T1000 (cell line): ENCODE data around the gene ARPP21.

Source experiments
- DNase-seq: peaks from one replicate; lab custom pipeline; 2025; ENCODE audit warnings: mixed read lengths; lab: John Stamatoyannopoulos, UW

ARPP21 gene

DNA sequence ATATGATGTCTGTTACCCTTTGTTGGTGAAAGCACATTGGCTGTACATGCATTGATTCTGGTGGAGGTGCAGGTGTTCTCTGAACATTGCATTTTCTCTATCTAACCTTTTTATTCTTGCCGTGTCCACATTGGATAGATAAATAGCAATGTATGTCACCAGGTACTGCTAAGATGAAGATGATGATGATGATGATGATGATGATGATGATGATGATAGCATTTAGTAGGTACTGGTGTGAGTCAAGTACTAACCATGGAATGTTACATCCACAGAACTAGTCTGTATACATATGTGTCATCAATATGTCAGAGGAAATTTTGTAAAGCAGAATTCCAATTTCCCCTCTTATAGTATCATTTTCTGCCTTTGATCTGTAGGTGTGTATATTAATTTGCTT is 36.3 kb downstream of the ARPP21 start:
- DNase-seq = no peak

DNA sequence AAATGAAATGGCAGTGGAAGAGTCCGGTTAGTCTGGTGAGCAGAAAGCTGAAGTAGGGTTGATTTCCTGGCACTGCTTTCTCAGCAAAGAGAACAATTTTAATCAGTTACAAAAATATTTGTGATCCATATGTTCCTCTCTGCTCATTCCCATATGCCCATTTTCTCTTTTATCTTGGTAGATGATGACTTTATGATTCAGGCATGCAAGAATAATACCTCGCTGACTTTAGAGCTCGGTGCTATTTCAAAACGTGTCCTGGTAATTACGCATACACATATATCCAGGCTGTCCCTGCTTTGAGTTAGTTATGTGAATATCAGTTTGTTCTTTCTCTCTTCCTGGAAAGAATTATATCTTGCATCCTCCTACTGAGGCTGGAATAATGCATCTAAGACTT is 38.5 kb downstream of the ARPP21 start:
- DNase-seq = no peak

- no peak for DNase-seq
Measured at GRCh38 chr3:35678643-35679161, 39.4 kb downstream of the ARPP21 start.

DNA sequence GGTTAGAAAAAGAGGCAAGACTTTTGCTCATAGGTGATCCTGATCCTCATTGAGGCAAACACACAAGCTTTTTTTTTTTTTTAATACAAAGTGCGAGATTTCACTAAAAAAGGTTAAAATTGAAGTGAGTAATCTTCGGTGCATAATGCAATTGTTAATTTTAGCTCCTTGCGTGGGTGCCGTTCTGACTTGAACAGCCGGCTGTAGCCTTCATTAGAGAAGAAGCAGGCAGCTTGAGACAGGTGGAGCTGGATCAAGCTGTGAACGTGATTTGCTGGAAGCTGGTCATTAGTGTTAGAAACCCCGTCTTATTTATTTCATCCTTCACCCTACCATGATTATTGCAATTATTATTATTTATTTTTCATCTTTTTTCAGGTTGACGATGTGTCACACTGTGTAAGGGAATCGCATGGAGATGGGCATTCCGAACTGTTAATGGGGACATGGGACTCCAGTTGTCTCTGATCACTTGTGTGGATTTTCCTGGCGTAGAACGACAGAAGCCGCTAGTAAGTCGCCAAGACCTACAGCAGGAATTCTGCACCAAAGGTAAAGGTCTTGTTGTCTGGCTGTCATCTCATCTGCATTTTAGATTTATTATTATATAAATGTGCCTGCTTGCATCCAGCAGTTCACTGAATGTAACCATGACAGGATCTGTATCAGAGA is 40.2 kb downstream of the ARPP21 start:
- no peak for DNase-seq

- DNase-seq = no peak
Measured at GRCh38 chr3:35680866-35681650, 41.7 kb downstream of the ARPP21 start.

- no peak for DNase-seq
Measured at GRCh38 chr3:35685153-35685552, 45.8 kb downstream of the ARPP21 start.

DNA sequence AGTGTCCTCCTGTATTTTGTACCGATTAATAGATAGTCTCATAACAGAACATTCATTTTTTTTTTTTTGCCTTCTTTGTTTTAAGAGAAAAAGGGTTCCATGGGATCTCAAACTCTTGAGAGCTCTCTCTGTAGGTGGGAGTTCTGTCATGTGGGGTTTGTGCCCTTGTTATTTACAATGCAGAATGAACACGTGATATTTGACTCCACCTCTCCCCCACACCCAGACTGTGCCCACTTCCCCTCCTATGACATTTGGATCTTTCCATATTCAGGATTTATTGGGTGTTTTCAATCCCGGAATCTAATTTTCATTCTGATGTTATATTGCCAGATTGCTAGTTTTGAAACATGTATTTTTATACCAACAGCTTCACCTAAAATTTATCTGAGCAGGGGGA is 49.5 kb downstream of the ARPP21 start:
- no peak for DNase-seq

- DNase-seq = no peak
Measured at GRCh38 chr3:35690271-35690670, 50.9 kb downstream of the ARPP21 start.

DNA sequence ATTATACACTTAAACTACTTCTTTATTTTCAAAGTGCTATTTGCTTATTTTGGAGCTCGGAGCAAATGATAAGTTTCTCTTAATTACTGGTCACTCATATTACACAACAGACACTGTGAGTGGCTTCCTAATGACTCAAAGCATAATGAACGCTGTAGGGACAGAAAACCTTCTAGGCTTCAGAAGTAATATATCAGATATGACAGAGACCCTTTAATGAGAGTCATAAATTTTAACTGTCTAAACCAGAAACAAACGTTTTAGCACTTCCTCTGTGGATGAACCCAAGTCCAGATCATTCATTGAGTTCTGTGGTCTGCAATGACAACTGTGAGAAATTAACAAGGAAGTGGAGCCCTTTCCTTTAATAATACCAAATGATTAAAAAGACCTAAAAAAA is 66.6 kb downstream of the ARPP21 start:
- no peak for DNase-seq

- DNase-seq = no peak
Measured at GRCh38 chr3:35707904-35708303, 68.6 kb downstream of the ARPP21 start.

DNA sequence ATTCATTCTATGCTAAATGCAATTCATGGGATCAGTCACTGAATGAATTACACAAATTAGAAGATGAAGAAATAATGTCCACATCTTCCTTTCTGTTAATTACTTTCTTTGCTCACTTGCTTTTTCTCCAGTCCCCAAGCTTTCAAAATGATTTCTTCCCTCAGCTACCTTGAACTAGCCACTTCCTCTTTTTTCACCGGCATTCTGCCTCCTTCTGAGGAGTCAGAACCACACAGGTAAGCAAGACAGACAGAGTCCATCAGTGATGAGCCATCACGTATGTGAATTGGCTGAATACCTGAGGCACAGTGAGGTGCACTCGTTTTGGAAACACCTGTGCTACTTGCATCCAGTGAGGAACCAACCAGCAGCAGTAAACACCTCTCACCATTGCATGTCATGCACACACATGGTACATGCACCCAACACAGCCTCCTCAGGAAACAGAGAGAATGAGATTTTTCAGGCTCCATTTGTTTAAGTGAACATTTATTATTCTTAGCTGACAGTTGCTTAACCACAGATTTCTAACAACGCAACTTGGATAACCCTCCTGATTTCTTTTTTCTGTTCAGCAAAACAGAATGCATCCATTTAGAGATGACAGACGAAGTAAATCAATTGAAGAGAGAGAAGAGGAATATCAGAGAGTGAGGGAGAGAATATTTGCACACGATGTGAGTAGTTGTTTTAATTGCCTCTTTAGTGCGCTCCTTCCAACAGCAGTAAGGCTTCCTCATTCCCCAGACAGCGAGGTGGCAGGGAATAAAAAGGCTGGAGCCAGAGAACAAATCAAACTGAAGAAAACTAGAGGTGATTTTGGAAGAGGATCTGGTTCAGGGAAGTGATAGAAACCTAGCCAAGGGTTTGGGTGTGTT is 69.3 kb downstream of the ARPP21 start:
- no peak for DNase-seq

DNA sequence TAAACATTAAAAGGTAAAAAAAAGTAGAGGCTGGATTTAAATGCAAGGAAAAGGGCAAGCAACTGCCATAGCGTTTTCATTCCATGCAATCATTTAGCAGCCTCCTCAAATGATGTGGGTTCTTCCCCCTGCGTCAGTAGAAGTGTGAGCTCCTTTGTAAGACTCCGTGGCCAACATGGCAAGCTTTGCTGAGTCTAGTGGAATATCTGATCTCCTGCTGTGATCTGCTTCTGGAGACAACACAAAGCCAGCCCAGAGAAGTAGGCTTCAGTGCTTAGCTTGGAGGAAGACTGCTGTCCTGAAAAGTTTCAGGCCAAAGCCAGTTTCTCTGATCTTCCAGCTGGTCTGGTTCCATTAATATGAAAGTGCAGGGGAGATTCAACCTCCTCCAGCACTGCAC is 70.4 kb downstream of the ARPP21 start:
- DNase-seq = no peak

- no peak for DNase-seq
Measured at GRCh38 chr3:35710554-35710953, 71.2 kb downstream of the ARPP21 start.

DNA sequence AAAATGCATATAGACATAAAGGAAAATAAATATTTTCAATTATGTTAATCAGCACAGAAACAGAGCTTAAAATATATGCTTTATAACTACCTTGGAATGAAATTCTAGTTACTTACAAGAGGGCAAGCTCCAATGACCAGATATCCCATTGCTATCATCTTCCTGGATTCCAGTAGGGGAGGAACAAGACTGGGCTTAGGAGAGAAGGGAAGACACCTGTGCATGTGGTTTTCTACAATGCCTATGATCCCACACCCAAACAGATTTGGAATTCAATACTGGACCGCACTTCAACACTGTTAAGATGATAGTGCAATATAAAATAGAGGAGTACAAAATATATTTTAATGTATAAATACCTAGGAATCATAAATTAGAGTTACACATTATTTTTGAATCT is 79.6 kb downstream of the ARPP21 start:
- DNase-seq = no peak

DNA sequence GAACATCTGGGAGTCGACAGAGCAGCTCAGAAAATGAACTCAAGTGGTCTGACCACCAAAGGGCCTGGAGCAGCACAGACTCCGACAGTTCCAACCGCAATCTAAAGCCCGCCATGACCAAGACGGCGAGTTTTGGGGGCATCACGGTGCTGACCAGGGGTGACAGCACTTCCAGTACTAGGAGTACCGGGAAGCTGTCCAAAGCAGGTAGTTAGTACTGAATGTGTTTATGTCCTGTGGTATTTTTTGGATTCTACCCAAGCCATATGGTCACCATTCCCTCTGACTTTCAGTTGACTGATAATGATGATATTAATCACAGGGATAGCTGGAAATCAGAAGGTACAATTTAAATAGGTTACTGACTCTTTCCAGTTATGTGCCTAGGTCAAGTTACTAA is 82.3 kb downstream of the ARPP21 start:
- no peak for DNase-seq

DNA sequence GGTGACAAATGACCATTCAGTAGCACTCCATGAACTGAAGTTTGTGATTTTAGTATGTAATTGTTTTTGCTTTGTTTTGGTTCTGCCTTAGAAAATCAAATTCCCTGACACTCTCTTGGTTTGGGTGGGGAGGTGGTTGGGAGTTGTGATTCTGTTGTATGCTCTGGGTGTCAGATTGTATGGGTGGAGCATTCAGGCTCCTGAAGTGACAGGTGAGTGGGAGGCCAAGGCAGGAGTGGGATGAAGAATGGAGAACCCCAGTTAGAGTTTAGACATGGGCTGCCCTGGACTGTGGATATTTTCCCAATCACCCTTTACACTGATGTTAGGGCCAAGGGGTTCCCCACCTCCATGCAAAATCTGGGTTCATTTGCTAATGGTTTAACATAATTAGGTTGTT is 83.6 kb downstream of the ARPP21 start:
- no peak for DNase-seq

DNA sequence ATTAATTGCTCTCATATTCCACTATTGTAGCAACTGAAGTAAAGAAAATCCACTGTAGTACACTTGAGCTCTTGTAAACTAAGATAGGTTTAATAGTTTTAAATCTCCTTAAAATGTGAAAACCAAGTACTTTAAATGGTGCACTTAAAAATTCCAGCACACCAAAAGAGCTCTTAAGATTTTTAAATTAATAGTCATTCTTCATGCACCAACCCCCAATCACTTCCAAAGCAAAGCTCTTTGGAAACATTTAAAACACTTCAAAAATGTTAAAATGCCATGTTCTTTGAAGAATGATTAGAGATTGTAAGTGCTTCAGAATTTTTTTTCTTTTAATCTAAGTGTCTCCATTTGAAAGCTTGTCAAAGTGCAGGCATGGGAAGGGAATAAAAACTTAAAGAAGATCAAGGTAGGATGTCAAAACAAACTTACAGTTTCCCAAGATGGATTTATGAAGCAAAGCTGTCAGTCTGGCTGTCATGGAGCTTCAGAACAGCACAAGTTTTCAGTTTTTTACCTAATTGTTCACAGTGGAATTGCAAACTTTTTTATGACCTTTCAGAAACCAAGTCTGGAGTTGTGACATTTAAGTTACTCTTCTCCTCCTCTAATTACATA is 84.3 kb downstream of the ARPP21 start:
- no peak for DNase-seq

DNA sequence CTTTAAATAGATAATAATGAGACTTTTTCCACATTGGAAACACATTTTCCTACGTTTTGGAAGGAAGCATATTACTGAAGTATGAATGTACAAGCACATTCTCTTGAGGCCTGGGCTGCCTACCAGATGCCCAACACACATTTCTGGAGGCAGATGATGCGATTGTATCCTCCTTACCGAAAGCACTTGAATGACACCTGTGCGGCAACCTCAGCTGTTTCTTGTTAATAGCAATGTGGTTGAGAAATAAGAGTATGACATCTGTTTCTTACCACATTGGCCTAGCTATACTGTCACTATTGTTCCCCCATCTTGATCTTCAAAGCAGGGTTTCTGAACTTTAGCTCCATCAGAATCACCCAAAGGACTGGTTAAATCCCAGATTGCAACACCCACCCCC is 84.8 kb downstream of the ARPP21 start:
- no peak for DNase-seq

GRCh38 chr3:35727179-35727578 is 87.9 kb downstream of the ARPP21 start:
- no peak for DNase-seq

DNA sequence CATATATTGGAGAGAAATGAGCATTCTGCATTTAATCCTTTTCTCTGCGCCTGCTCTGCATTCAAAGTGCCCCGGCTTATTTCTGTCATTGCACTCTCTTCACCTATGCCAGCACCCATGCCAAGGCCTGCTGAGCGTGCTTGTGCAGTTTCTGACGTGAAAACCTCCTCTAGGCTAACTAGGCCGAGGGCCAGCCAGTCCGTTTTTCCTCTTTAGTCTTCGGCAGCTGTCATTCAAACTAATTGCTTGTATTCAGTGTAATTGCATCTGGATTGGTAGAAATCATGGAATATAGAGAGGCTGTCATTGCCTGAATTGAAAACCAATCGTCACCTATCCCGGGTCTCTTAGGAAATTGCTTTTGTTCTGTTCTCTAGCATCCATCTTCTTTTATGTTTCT is 94.0 kb downstream of the ARPP21 start:
- DNase-seq = no peak

GRCh38 chr3:35733864-35734263 is 94.5 kb downstream of the ARPP21 start:
- DNase-seq = no peak

DNA sequence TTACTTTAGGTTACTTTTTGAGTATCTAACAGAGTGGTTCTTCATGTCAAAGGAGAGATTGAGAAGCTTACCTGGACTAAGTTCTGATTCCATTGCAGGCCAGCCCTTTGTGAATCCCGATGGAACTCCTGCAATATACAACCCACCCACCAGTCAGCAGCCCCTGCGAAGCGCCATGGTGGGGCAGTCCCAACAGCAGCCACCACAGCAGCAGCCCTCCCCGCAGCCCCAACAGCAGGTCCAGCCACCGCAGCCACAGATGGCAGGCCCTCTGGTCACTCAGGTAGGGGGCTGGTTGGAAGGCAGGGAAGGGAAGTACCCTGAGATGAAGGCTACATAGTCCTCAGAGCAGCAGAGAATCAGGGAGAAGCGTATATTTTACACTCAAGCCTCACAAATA is 97.8 kb downstream of the ARPP21 start:
- DNase-seq = no peak
